Measurements from ENCODE around the gene IQCF6. TPM values are rescaled to one million over a fixed set of nuclear protein-coding genes. Genes with fewer than 3 reads are reported as not detected.
A peak's percentile ranks its signal among the peaks of the same experiment; 100 is the strongest.

IQCF6 gene
- total RNA-seq = not detected

- Histone ChIP-seq H3K27ac (no peak within 1 kb of the TSS), H3K4me3 (no peak within 1 kb of the TSS), H3K9me3 (no peaks in the 10 kb centered on the region), H3K4me1 (peaks cover 0 to 6% of the 10 kb centered on the region in 2 donors), H3K27me3 (no peaks in the 10 kb centered on the region), H3K36me3 (no peaks in the 10 kb centered on the region)
- no peak for DNase-seq (ENCODE audit: low spot score)
- TF ChIP-seq CTCF (IDR thresholded peaks at IDR 0.05) = no peak
Measured at GRCh38 chr3:51779137-51779536, at the start of gene IQCF6. IQCF6 (minus strand) TSS chr3:51779237; CDS start chr3:51779224, 13 bp downstream.

- Histone ChIP-seq H3K27ac (no peak overlapping the region), H3K27me3 (no peaks in the 10 kb centered on the region), H3K4me3 (no peak overlapping the region), H3K4me1 (no peaks in the 10 kb centered on the region), H3K9me3 (peaks cover 0 to 20% of the 10 kb centered on the region in 2 donors), H3K36me3 (no peaks in the 10 kb centered on the region)
- DNase-seq (ENCODE audit: low spot score) = no peak
- TF ChIP-seq CTCF (IDR thresholded peaks at IDR 0.05) = no peak
Measured at GRCh38 chr3:51828297-51828696, 49.3 kb upstream of the IQCF6 start.

- no peak for DNase-seq (ENCODE audit: low spot score)
- TF ChIP-seq CTCF (IDR thresholded peaks at IDR 0.05) = peak in 1 of 2 donors; percentile 20
- no peaks in the 10 kb centered on the region for H3K36me3 ChIP-seq
- H3K4me3 ChIP-seq = no peak overlapping the region
- H3K27ac ChIP-seq = no peak overlapping the region
- H3K4me1 ChIP-seq = no peaks in the 10 kb centered on the region
- no peaks in the 10 kb centered on the region for H3K27me3 ChIP-seq
- no peaks in the 10 kb centered on the region for H3K9me3 ChIP-seq
Measured at GRCh38 chr3:51819709-51820406, 40.8 kb upstream of the IQCF6 start.

GRCh38 chr3:51819151-51819550, 40.1 kb upstream of the IQCF6 start:
- no peaks in the 10 kb centered on the region for H3K4me1 ChIP-seq
- TF ChIP-seq CTCF (IDR thresholded peaks at IDR 0.05) = no peak
- no peak overlapping the region for H3K4me3 ChIP-seq
- no peaks in the 10 kb centered on the region for H3K9me3 ChIP-seq
- no peak for DNase-seq (ENCODE audit: low spot score)
- no peaks in the 10 kb centered on the region for H3K27me3 ChIP-seq
- no peak overlapping the region for H3K27ac ChIP-seq
- H3K36me3 ChIP-seq = no peaks in the 10 kb centered on the region

GRCh38 chr3:51817375-51817774, 38.3 kb upstream of the IQCF6 start:
- Histone ChIP-seq H3K27me3 (no peaks in the 10 kb centered on the region), H3K4me1 (no peaks in the 10 kb centered on the region), H3K36me3 (no peaks in the 10 kb centered on the region), H3K4me3 (no peak overlapping the region), H3K27ac (no peak overlapping the region), H3K9me3 (no peaks in the 10 kb centered on the region)
- TF ChIP-seq CTCF (IDR thresholded peaks at IDR 0.05) = no peak
- DNase-seq (ENCODE audit: low spot score) = no peak

- Histone ChIP-seq H3K27me3 (no peaks in the 10 kb centered on the region), H3K9me3 (no peaks in the 10 kb centered on the region)
Measured at GRCh38 chr3:51816723-51817122, 37.7 kb upstream of the IQCF6 start.

More at GRCh38 chr3:51816723-51817122, 37.7 kb upstream of the IQCF6 start:
- Histone ChIP-seq H3K4me3 (no peak overlapping the region), H3K4me1 (no peaks in the 10 kb centered on the region), H3K36me3 (no peaks in the 10 kb centered on the region), H3K27ac (no peak overlapping the region)
- no peak for TF ChIP-seq CTCF (IDR thresholded peaks at IDR 0.05)
- no peak for DNase-seq (ENCODE audit: low spot score)
